Trophoblast cell (in vitro differentiated cells and primary cell): ENCODE data around the gene ERICH3.

Experiments
- DNase-seq, 2 donors: peaks; one replicate each; pipeline ENCODE4 v3.0.0-alpha.2; 2016
- H2AFZ ChIP-seq: 2 replicates; pipeline ENCODE4 v1.6.1; 2013; ENCODE audit warnings: low read length, moderate library complexity, mild to moderate bottlenecking; ENCODE audit not compliant: insufficient read depth, poor library complexity
- H2AK5ac ChIP-seq: 2 replicates; pipeline ENCODE4 v1.6.1; 2013; ENCODE audit warnings: mild to moderate bottlenecking, low read length
- H2BK120ac ChIP-seq: 2 replicates; pipeline ENCODE4 v1.6.1; 2013; ENCODE audit warnings: low read length, mild to moderate bottlenecking, moderate library complexity; ENCODE audit not compliant: insufficient read depth, poor library complexity
- H2BK12ac ChIP-seq: 2 replicates; pipeline ENCODE4 v1.6.1; 2013; ENCODE audit warnings: mild to moderate bottlenecking, low read length, moderate library complexity
- H2BK5ac ChIP-seq: 2 replicates; pipeline ENCODE4 v1.6.1; 2013; ENCODE audit warnings: low read length, low read depth, moderate library complexity, mild to moderate bottlenecking; ENCODE audit not compliant: poor library complexity
- H3K14ac ChIP-seq: 2 replicates; pipeline ENCODE4 v1.6.1; 2013; ENCODE audit warnings: mild to moderate bottlenecking, low read length
- H3K18ac ChIP-seq: 2 replicates; pipeline ENCODE4 v1.6.1; 2013; ENCODE audit warnings: mild to moderate bottlenecking, low read length
- H3K23ac ChIP-seq: 2 replicates; pipeline ENCODE4 v1.6.1; 2013; ENCODE audit warnings: low read length
- H3K27ac ChIP-seq: 2 replicates; pipeline ENCODE4 v1.5.1; 2013; ENCODE audit warnings: low read depth, mild to moderate bottlenecking, inconsistent platforms, low read length, moderate library complexity
- H3K27me3 ChIP-seq: 2 replicates; pipeline ENCODE4 v1.6.1; 2013; ENCODE audit warnings: inconsistent platforms, mild to moderate bottlenecking, low read length, moderate library complexity; ENCODE audit not compliant: insufficient read depth
- H3K36me3 ChIP-seq, 2 experiments: 1 replicate in 1 of 2; 2 replicates in 1 of 2; pipeline ENCODE4 v1.6.1; 2013; ENCODE audit warnings: low read length in 2 of 2, mild to moderate bottlenecking in 2 of 2, moderate library complexity in 1 of 2; ENCODE audit not compliant: insufficient read depth in 2 of 2, control insufficient read depth in 1 of 2
- H3K4ac ChIP-seq: 2 replicates; pipeline ENCODE4 v1.6.1; 2013; ENCODE audit warnings: low read depth, mild to moderate bottlenecking, low read length, moderate library complexity
- H3K4me1 ChIP-seq, 2 experiments: 1 replicate in 1 of 2; 2 replicates in 1 of 2; pipeline ENCODE4 v1.6.1; 2013; ENCODE audit warnings: low read length in 2 of 2, mild to moderate bottlenecking in 2 of 2, moderate library complexity in 1 of 2; ENCODE audit not compliant: insufficient read depth in 2 of 2, control insufficient read depth in 1 of 2
- H3K4me2 ChIP-seq: 2 replicates; pipeline ENCODE4 v1.6.1; 2013; ENCODE audit warnings: inconsistent platforms, mild to moderate bottlenecking, low read length, moderate library complexity
- H3K4me3 ChIP-seq: 2 replicates; pipeline ENCODE4 v1.5.1; 2013; ENCODE audit warnings: mild to moderate bottlenecking, low read depth, low read length, inconsistent platforms
- H3K79me1 ChIP-seq: one replicate; pipeline ENCODE4 v1.6.1; 2013; ENCODE audit warnings: low read length
- H3K79me2 ChIP-seq: 2 replicates; pipeline ENCODE4 v1.6.1; 2013; ENCODE audit warnings: low read length, mild to moderate bottlenecking; ENCODE audit not compliant: control insufficient read depth, insufficient read depth, poor library complexity
- H3K9ac ChIP-seq: 2 replicates; pipeline ENCODE4 v1.6.1; 2013; ENCODE audit warnings: mild to moderate bottlenecking, low read length
- H3K9me3 ChIP-seq: 2 replicates; pipeline ENCODE4 v1.6.1; 2013; ENCODE audit warnings: low read depth, mild to moderate bottlenecking, control low read depth, inconsistent platforms, low read length; ENCODE audit not compliant: insufficient read depth
- H4K12ac ChIP-seq: 2 replicates; pipeline ENCODE4 v1.6.1; 2013; ENCODE audit warnings: low read depth, mild to moderate bottlenecking, low read length, moderate library complexity
- H4K8ac ChIP-seq: 2 replicates; pipeline ENCODE4 v1.6.1; 2013; ENCODE audit warnings: low read depth, mild to moderate bottlenecking, low read length, moderate library complexity
- H4K91ac ChIP-seq: one replicate; pipeline ENCODE4 v1.6.1; 2013; ENCODE audit warnings: low read depth, mild to moderate bottlenecking, low read length, moderate library complexity
- WGBS: extraction: QIAGEN DNeasy Blood & Tissue Kit; methylation state at CpG from one replicate; pipeline ENCODE4 v1.1.7; 2013; ENCODE audit warnings: missing lambda C conversion rate; ENCODE audit not compliant: insufficient read length, insufficient coverage; ENCODE audit errors: extremely low coverage; 5-methylcytosine and 5-hydroxymethylcytosine counted together

The ERICH3 gene

GRCh38 chr1:74690909-74691308, 17.3 kb upstream of the ERICH3 start:
- no CpG with 5 or more reads among the region's 4 CpGs for WGBS
- Histone ChIP-seq H3K9me3 (no peaks in the 10 kb centered on the region), H3K18ac (no peak overlapping the region)

DNA sequence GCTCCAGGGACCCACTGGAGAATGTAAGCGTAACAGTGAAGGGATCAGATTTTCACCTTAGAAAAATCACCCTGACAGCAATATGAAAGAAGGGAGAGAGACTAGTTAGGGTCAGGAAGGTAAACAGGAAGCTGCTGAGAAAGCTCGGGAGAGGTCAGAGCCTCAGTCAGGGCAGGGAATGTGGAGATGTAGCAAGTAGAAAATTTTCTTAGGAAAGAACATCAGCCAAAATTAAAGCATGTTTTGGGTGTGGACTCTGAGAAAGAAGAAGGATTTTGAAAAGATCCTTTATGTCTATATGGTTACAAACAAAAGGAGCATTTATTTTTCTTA, 16.7 kb upstream of the ERICH3 start:
- no peaks in the 10 kb centered on the region for H3K9me3 ChIP-seq
- no peak overlapping the region for H2BK5ac ChIP-seq
- H4K91ac ChIP-seq, result no peak overlapping the region
- H3K18ac ChIP-seq, result no peak overlapping the region
- H2BK120ac ChIP-seq, result no peak overlapping the region
- no peak overlapping the region for H3K4me3 ChIP-seq
- H2BK12ac ChIP-seq, result peak overlapping the region; percentile 54
- H4K12ac ChIP-seq, result no peak overlapping the region
- peak overlapping the region; percentile 69 for H4K8ac ChIP-seq
- H2AFZ ChIP-seq, result no peak overlapping the region
- peak overlapping the region; percentile 47 for H3K27ac ChIP-seq
- H3K4ac ChIP-seq, result no peak overlapping the region
- no peak for DNase-seq
- H3K14ac ChIP-seq, result no peak overlapping the region
- no peak overlapping the region for H3K9ac ChIP-seq
- no peak overlapping the region for H3K23ac ChIP-seq
- H3K79me1 ChIP-seq, result no peaks in the 10 kb centered on the region
- no CpG with 5 or more reads among the region's 2 CpGs for WGBS
- H3K4me1 ChIP-seq, result peaks cover 0 to 2% of the 10 kb centered on the region in 2 experiments
- H3K27me3 ChIP-seq, result no peaks in the 10 kb centered on the region
- no peak overlapping the region for H3K4me2 ChIP-seq
- H3K36me3 ChIP-seq, result no peaks in the 10 kb centered on the region
- H2AK5ac ChIP-seq, result no peak overlapping the region
- H3K79me2 ChIP-seq, result no peaks in the 10 kb centered on the region

More at GRCh38 chr1:74690909-74691308, 17.3 kb upstream of the ERICH3 start:
- Histone ChIP-seq H3K27ac (no peak overlapping the region), H3K4ac (no peak overlapping the region), H2BK120ac (no peak overlapping the region), H4K91ac (peak overlapping the region; percentile 73), H3K4me2 (no peak overlapping the region), H3K27me3 (no peaks in the 10 kb centered on the region), H3K36me3 (no peaks in the 10 kb centered on the region), H2AK5ac (no peak overlapping the region), H2AFZ (no peak overlapping the region), H3K23ac (no peak overlapping the region), H4K8ac (no peak overlapping the region), H3K4me1 (peaks cover 0 to 2% of the 10 kb centered on the region in 2 experiments), H3K79me2 (no peaks in the 10 kb centered on the region), H4K12ac (no peak overlapping the region), H2BK12ac (no peak overlapping the region), H3K79me1 (no peaks in the 10 kb centered on the region), H3K14ac (no peak overlapping the region), H3K4me3 (no peak overlapping the region), H3K9ac (no peak overlapping the region), H2BK5ac (no peak overlapping the region)
- DNase-seq, result no peak

GRCh38 chr1:74689621-74690363, 16.2 kb upstream of the ERICH3 start:
- H2AK5ac ChIP-seq, result no peak overlapping the region
- peak overlapping the region; percentile 47 for H3K27ac ChIP-seq
- H3K4ac ChIP-seq, result no peak overlapping the region
- H2AFZ ChIP-seq, result no peak overlapping the region
- H2BK5ac ChIP-seq, result no peak overlapping the region
- H3K4me1 ChIP-seq, result peaks cover 0 to 2% of the 10 kb centered on the region in 2 experiments
- no peak overlapping the region for H4K12ac ChIP-seq
- H3K14ac ChIP-seq, result no peak overlapping the region
- peak overlapping the region; percentile 54 for H2BK12ac ChIP-seq
- H3K27me3 ChIP-seq, result no peaks in the 10 kb centered on the region
- H4K8ac ChIP-seq, result peak overlapping the region; percentile 69
- no peak overlapping the region for H2BK120ac ChIP-seq
- H3K4me3 ChIP-seq, result no peak overlapping the region
- H3K4me2 ChIP-seq, result no peak overlapping the region
- DNase-seq, result peak; percentile 39 to 86
- H3K23ac ChIP-seq, result no peak overlapping the region
- H3K36me3 ChIP-seq, result no peaks in the 10 kb centered on the region
- H3K9ac ChIP-seq, result no peak overlapping the region
- no peak overlapping the region for H3K18ac ChIP-seq
- no CpG with 5 or more reads among the region's 5 CpGs for WGBS
- H3K79me2 ChIP-seq, result no peaks in the 10 kb centered on the region
- H3K9me3 ChIP-seq, result no peaks in the 10 kb centered on the region
- H3K79me1 ChIP-seq, result no peaks in the 10 kb centered on the region
- no peak overlapping the region for H4K91ac ChIP-seq

- H3K9me3 ChIP-seq, result no peaks in the 10 kb centered on the region
- H3K4ac ChIP-seq, result no peak overlapping the region
- H4K91ac ChIP-seq, result no peak overlapping the region
- H2BK120ac ChIP-seq, result no peak overlapping the region
- H4K8ac ChIP-seq, result no peak overlapping the region
- H3K23ac ChIP-seq, result no peak overlapping the region
- H3K18ac ChIP-seq, result no peak overlapping the region
- no peaks in the 10 kb centered on the region for H3K79me1 ChIP-seq
- no peak overlapping the region for H3K14ac ChIP-seq
- no peak overlapping the region for H2AK5ac ChIP-seq
- H3K36me3 ChIP-seq, result no peaks in the 10 kb centered on the region
- no peaks in the 10 kb centered on the region for H3K79me2 ChIP-seq
- H3K27ac ChIP-seq, result no peak overlapping the region
- no CpG with 5 or more reads among the region's 4 CpGs for WGBS
- H2BK5ac ChIP-seq, result no peak overlapping the region
- DNase-seq, result no peak
- H3K4me3 ChIP-seq, result no peak overlapping the region
- no peaks in the 10 kb centered on the region for H3K27me3 ChIP-seq
- H3K4me1 ChIP-seq, result peaks cover 0 to 2% of the 10 kb centered on the region in 2 experiments
- no peak overlapping the region for H3K9ac ChIP-seq
- H4K12ac ChIP-seq, result no peak overlapping the region
- H2AFZ ChIP-seq, result no peak overlapping the region
- H3K4me2 ChIP-seq, result no peak overlapping the region
- H2BK12ac ChIP-seq, result no peak overlapping the region
Observed at GRCh38 chr1:74686928-74687327, 13.3 kb upstream of the ERICH3 start.
